WTC11 (cell line): Measurements from ENCODE around the gene NEURL3. TPM values are rescaled to one million over a fixed set of nuclear protein-coding genes. Genes with fewer than 3 reads are reported as not detected.

Source experiments
- ATAC-seq: fragments of 200-7000 bp; cut with Tn5 transposase; 2 replicates; pipeline ENCODE4 v1.10.0; 2021; ENCODE audit warnings: mild to moderate bottlenecking, moderate library complexity
- CTCF ChIA-PET: fragments of 300-600 bp; sonication (Branson Sonifier 250); formaldehyde crosslinking; loops from one replicate; lab custom pipeline; 2021; ENCODE audit warnings: antibody characterized with exemption; lab: Charles Lee
- POLR2A ChIA-PET: fragments of 350-600 bp; sonication (Branson Sonifier 250); formaldehyde crosslinking; loops from one replicate; lab custom pipeline; 2021; ENCODE audit warnings: antibody characterized with exemption; lab: Charles Lee
- DNase-seq: peaks from one replicate; pipeline ENCODE4 v3.0.0; 2021; ENCODE audit warnings: low spot score
- H3K27ac Mint-ChIP-seq: 2 replicates; pipeline ENCODE4 v1.8.0; 2021; ENCODE audit warnings: mixed read lengths
- H3K27me3 Mint-ChIP-seq: 2 replicates; pipeline ENCODE4 v1.8.0; 2021; ENCODE audit warnings: low read depth, mild to moderate bottlenecking, moderate library complexity, mixed read lengths
- H3K36me3 Mint-ChIP-seq: 2 replicates; pipeline ENCODE4 v1.8.0; 2021; ENCODE audit warnings: mixed read lengths
- H3K4me1 Mint-ChIP-seq: 2 replicates; pipeline ENCODE4 v1.8.0; 2022; ENCODE audit warnings: mixed read lengths
- H3K4me3 Mint-ChIP-seq: 2 replicates; pipeline ENCODE4 v1.8.0; 2021; ENCODE audit warnings: mild to moderate bottlenecking, moderate library complexity, mixed read lengths
- H3K9me3 Mint-ChIP-seq: 2 replicates; pipeline ENCODE4 v1.8.0; 2021; ENCODE audit warnings: mixed read lengths
- ATF6 ChIP-seq: sonication (generic); formaldehyde crosslinking; IDR thresholded peaks from 2 replicates; pipeline ENCODE4 v1.8.1; 2023; ENCODE audit warnings: mild to moderate bottlenecking, missing genetic modification reagents
- CTCF ChIP-seq: fragments of 200-600 bp; IDR thresholded peaks from 2 replicates; pipeline ENCODE4 v1.8.0; 2022; ENCODE audit warnings: antibody characterized with exemption
- E2F4 ChIP-seq: sonication (generic); formaldehyde crosslinking; IDR thresholded peaks from 2 replicates; pipeline ENCODE4 v1.8.1; 2022; ENCODE audit warnings: low read depth, mild to moderate bottlenecking, moderate library complexity, missing genetic modification reagents, borderline replicate concordance
- E2F5 ChIP-seq: sonication (generic); formaldehyde crosslinking; IDR thresholded peaks from 2 replicates; pipeline ENCODE4 v1.8.1; 2022; ENCODE audit warnings: mild to moderate bottlenecking, moderate library complexity, missing genetic modification reagents
- ERG ChIP-seq: fragments of 250-450 bp; sonication (Bioruptor Pico); IDR thresholded peaks from 2 replicates; pipeline ENCODE4 v1.8.0; 2021; ENCODE audit warnings: mild to moderate bottlenecking
- ESRRA ChIP-seq: sonication (generic); formaldehyde crosslinking; IDR thresholded peaks from 2 replicates; pipeline ENCODE4 v1.8.1; 2022; ENCODE audit warnings: mild to moderate bottlenecking, missing genetic modification reagents, borderline replicate concordance
- FOXJ3 ChIP-seq: sonication (generic); formaldehyde crosslinking; IDR thresholded peaks from 2 replicates; pipeline ENCODE4 v1.9.0; 2021; ENCODE audit warnings: missing genetic modification reagents, mild to moderate bottlenecking, borderline replicate concordance
- GTF2I ChIP-seq: fragments of 250-450 bp; sonication (Bioruptor Pico); conservative IDR thresholded peaks from 2 replicates; pipeline ENCODE4 v1.4.0; 2021; ENCODE audit warnings: mild to moderate bottlenecking
- IRF2 ChIP-seq: sonication (generic); formaldehyde crosslinking; IDR thresholded peaks from 2 replicates; pipeline ENCODE4 v1.8.0; 2022; ENCODE audit warnings: low read depth, missing genetic modification reagents, borderline replicate concordance
- KAT7 ChIP-seq: sonication (generic); formaldehyde crosslinking; IDR thresholded peaks from 2 replicates; pipeline ENCODE4 v1.8.1; 2023; ENCODE audit warnings: missing genetic modification reagents, mild to moderate bottlenecking, borderline replicate concordance
- PRDM15 ChIP-seq: sonication (generic); formaldehyde crosslinking; IDR thresholded peaks from 2 replicates; pipeline ENCODE4 v1.8.0; 2022; ENCODE audit warnings: missing genetic modification reagents
- SMAD4 ChIP-seq: sonication (generic); formaldehyde crosslinking; IDR thresholded peaks from 2 replicates; pipeline ENCODE4 v1.8.0; 2022; ENCODE audit warnings: mild to moderate bottlenecking, missing genetic modification reagents
- SOX15 ChIP-seq: fragments of 250-450 bp; sonication (Bioruptor Pico); IDR thresholded peaks from 2 replicates; pipeline ENCODE4 v1.9.0; 2021; ENCODE audit warnings: mild to moderate bottlenecking
- ZNF219 ChIP-seq: sonication (generic); formaldehyde crosslinking; IDR thresholded peaks from 2 replicates; pipeline ENCODE4 v1.8.0; 2023; ENCODE audit warnings: missing genetic modification reagents, mild to moderate bottlenecking, borderline replicate concordance
- ZNF512 ChIP-seq: sonication (generic); formaldehyde crosslinking; IDR thresholded peaks from 2 replicates; pipeline ENCODE4 v1.8.1; 2022; ENCODE audit warnings: missing genetic modification reagents, borderline replicate concordance
- ZNF532 ChIP-seq: fragments of 250-450 bp; sonication (Bioruptor Pico); IDR thresholded peaks from 2 replicates; pipeline ENCODE4 v1.9.0; 2021; ENCODE audit warnings: mild to moderate bottlenecking, borderline replicate concordance
- total RNA-seq: library from RNA; stranded (reverse); gene quantifications from 3 replicates; pipeline ENCODE4 v1.2.3, GENCODE V29; 2021

NEURL3 gene
- total RNA-seq, 1 experiment from 2014 or later = not detected

GRCh38 chr2:96534141-96534540 lies 29.0 kb upstream of the NEURL3 start (continued):
- TF ChIP-seq PRDM15 (CRISPR knock-in tag) (no peak), GTF2I (CRISPR knock-in tag) (no peak), ZNF219 (CRISPR knock-in tag) (no peak), E2F4 (CRISPR knock-in tag) (no peak), ERG (CRISPR knock-in tag) (no peak), ATF6 (CRISPR knock-in tag) (no peak), ESRRA (CRISPR knock-in tag) (no peak), IRF2 (CRISPR knock-in tag) (no peak)

GRCh38 chr2:96533292-96534073 lies 28.3 kb upstream of the NEURL3 start:
- ChIA-PET CTCF (interaction anchor here (0.7 to 7.7 kb wide), 5 partner anchors 14 to 126 kb away, joined by 3 to 84 read pairs (median 18); no protein-coding TSS in a partner anchor), POLR2A (interaction anchor here (1.3 kb wide), 1 partner anchor 24 kb away, joined by 3 read pairs; no protein-coding TSS in a partner anchor)
- H3K9me3 Mint-ChIP-seq = no peaks in the 10 kb centered on the region
- no peaks in the 10 kb centered on the region for H3K36me3 Mint-ChIP-seq
- H3K4me1 Mint-ChIP-seq = peaks cover 34% of the 10 kb centered on the region
- H3K4me3 Mint-ChIP-seq = no peak overlapping the region
- H3K27me3 Mint-ChIP-seq = peaks cover 27% of the 10 kb centered on the region
- H3K27ac Mint-ChIP-seq = no peak overlapping the region
- DNase-seq (no peak), ATAC-seq (no peak)
- TF ChIP-seq ZNF532 (CRISPR knock-in tag) (no peak), E2F5 (CRISPR knock-in tag) (no peak), SMAD4 (CRISPR knock-in tag) (no peak), KAT7 (no peak), SOX15 (CRISPR knock-in tag) (no peak), CTCF (no peak), ZNF512 (CRISPR knock-in tag) (no peak), FOXJ3 (no peak)
